Fibroblast of mammary gland (primary cell): ENCODE measurements around the gene SYMPK.

ENCODE experiments used
- DNase-seq: peaks from one replicate; pipeline ENCODE4 v3.0.0-alpha.2; 2010; ENCODE audit warnings: low read depth
- H3K4me3 ChIP-seq: 2 replicates; pipeline ENCODE4 v1.5.1; 2011; ENCODE audit warnings: low read depth, mild to moderate bottlenecking, low read length, moderate library complexity; ENCODE audit not compliant: control insufficient read depth
- TF ChIP-seq, protein P1 (sequence below): conservative IDR thresholded peaks from 2 replicates; pipeline ENCODE4 v1.5.1; 2011; ENCODE audit warnings: low read depth, low read length, inconsistent platforms; ENCODE audit not compliant: control insufficient read depth, insufficient read depth

Gene SYMPK

DNA sequence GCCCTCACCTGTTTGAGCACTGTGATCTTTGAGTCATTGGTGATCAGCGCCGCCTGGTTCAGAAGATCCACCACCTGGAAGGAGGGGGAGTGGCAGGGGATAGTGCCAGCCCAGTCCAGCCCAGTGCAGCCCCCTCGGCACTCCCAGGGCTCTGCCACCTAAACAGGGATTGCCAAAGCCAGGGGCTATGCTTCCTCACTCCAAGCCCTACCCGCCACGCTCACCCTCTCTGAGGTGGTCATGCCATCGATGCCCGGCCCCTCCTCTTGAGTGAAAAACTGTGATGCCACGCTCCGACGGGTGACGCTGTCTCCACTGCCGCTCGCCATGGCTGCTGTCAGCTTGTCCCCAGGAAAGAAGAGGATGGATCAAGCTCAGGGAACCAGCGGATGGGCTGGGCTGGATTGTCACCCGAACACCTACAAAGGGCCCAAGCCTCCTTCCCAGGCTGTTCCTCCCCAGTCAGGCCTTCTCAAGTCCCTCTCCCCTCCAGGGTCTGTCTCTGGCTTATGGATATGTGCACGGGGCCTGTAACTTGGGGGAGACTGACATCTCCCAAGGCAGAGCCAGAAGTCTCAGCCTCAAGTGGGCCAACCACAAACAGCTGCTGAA lies 8.7 kb downstream of the SYMPK start:
- no peak for DNase-seq
- no peak overlapping the region for H3K4me3 ChIP-seq
- TF ChIP-seq, protein P1, sequence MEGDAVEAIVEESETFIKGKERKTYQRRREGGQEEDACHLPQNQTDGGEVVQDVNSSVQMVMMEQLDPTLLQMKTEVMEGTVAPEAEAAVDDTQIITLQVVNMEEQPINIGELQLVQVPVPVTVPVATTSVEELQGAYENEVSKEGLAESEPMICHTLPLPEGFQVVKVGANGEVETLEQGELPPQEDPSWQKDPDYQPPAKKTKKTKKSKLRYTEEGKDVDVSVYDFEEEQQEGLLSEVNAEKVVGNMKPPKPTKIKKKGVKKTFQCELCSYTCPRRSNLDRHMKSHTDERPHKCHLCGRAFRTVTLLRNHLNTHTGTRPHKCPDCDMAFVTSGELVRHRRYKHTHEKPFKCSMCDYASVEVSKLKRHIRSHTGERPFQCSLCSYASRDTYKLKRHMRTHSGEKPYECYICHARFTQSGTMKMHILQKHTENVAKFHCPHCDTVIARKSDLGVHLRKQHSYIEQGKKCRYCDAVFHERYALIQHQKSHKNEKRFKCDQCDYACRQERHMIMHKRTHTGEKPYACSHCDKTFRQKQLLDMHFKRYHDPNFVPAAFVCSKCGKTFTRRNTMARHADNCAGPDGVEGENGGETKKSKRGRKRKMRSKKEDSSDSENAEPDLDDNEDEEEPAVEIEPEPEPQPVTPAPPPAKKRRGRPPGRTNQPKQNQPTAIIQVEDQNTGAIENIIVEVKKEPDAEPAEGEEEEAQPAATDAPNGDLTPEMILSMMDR, result no peak

DNA sequence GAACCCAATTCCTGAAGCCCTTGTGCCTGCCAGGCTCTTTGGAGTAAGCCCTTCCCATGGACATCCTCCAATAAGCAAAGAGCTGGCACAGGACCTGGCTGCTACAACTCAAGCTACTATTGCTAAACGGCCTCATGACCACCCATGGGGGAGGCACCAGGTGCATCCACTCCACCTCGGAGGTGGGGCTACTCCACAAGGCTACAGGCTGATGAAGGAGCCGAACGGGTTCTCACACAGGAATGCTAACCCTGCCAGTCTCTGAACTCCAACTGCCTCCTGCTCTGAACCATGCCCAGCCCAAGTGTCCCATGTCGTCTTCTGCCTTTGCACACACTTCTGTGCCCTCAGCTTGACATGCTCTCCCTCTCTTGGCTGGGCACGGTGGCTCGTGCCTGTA lies 10.0 kb downstream of the SYMPK start:
- DNase-seq, result peak; percentile 15
- H3K4me3 ChIP-seq, result no peak overlapping the region
- TF ChIP-seq, protein P1, result no peak

DNA sequence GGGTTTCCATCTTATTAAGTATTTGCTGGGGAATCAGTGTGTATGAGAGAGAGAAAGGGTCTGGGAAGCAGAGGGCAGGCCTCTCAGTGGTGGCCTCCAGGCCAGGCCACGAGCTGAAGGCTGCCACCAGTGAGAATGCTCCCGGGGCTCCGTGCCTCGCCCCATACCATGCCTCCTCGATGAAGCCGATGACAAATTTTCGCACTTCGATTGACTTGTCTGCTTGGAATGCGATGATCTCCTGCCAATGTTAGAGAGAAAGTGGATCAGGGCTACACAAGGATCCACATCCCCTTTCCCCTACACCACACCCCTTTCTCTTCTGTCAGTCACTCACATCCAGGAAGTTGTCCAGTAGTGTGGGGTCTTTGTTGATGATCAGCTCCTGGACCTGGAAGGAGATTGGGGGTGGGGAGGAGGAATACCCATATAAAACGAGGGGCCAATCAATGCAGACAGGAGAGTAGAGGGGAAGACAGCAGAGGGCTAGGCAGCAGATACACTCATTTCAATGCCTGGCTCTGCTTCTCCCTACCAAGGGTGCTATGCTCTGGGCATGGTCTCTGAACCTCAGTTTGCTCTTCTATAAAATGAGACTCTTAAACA lies 10.7 kb downstream of the SYMPK start:
- DNase-seq, result peak; percentile 67
- TF ChIP-seq, protein P1, result no peak
- H3K4me3 ChIP-seq, result no peak overlapping the region

DNA sequence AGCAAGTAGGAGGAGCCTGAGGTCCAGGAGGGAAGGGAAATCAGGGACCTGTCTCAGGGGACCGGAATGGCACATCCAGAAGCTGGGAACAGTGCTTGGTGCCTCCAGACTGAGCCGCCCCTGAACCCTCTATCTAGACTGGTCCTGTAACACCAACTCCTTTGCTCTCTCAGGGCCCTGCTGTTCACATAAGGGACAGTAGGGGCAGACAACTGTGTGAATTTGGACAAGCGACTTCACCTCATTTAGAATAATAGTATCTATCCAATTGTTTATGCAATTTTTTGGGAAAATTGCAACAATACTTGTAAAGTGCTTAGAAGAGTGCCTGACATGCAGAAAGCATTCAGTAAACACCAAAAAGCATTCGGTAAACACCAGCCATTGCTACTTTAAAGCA lies 14.0 kb downstream of the SYMPK start:
- TF ChIP-seq, protein P1, result peak; percentile 36
- DNase-seq, result peak; percentile 6
- no peak overlapping the region for H3K4me3 ChIP-seq

DNA sequence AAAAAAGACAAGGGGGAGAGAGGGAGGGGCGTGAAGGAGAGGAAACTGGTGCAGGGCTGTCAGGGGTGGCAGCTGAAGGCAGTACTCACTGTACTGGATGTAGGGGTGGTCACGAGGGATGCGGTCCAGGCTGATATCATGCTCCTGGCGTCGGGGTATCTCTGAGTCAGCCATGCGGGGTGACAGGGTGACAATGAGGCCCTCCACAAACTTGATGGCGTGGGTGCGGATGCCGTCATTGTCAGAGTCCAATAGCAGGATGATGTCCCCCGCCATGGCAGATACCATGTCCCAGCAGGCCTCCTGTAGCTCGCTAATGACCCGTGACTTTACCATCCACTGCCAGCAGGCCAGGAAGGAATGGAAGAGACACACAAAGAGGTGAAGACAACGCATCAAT lies 15.3 kb downstream of the SYMPK start:
- H3K4me3 ChIP-seq, result no peak overlapping the region
- TF ChIP-seq, protein P1, result no peak
- DNase-seq, result no peak

DNA sequence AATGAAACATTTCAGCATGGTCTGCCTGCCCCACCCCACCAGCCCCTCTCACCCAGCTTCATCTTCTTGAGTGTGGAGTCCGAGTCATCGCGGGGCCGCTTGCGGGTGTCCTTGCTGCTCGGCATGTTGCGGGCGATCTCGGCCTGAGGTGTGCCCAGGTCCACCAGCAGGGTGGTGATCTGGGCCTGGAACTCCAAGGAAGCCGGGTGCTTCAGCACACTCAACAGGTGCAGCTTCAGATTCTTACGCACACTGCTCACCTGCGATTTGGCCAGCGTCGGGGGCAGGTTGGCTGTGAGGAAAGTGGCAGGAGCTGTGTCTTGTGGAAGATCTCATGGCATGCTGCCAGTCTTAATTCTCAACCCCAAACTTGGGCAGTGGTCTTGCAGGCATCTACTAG lies 20.7 kb downstream of the SYMPK start:
- DNase-seq, result no peak
- TF ChIP-seq, protein P1, result no peak
- no peak overlapping the region for H3K4me3 ChIP-seq
